Hepatocyte (in vitro differentiated cells): Measurements from ENCODE around the gene CYP2A6.
"Not testable (repeated sequence)": the region's sequence is repeated elsewhere in the genome, so short reads cannot be mapped to it uniquely, and the experiment has no call there.

Experiments used
- EZH2 ChIP-seq: fragments of 200-600 bp; sonication (generic); IDR thresholded peaks from 2 replicates; pipeline ENCODE4 v1.6.1; 2016; ENCODE audit warnings: antibody characterized with exemption, mild to moderate bottlenecking, borderline replicate concordance
- EZH2phosphoT487 ChIP-seq: fragments of 200-600 bp; sonication (generic); IDR thresholded peaks from one replicate; pipeline ENCODE4 v1.6.1; 2018; ENCODE audit warnings: antibody characterized with exemption, mild to moderate bottlenecking, low read depth, moderate library complexity; ENCODE audit not compliant: unreplicated experiment, severe bottlenecking
- TF ChIP-seq, protein P1 (sequence below): fragments of 200-600 bp; sonication (generic); IDR thresholded peaks from 2 replicates; pipeline ENCODE4 v1.5.1; 2016; ENCODE audit warnings: antibody characterized with exemption, mild to moderate bottlenecking; ENCODE audit not compliant: poor library complexity

DNA sequence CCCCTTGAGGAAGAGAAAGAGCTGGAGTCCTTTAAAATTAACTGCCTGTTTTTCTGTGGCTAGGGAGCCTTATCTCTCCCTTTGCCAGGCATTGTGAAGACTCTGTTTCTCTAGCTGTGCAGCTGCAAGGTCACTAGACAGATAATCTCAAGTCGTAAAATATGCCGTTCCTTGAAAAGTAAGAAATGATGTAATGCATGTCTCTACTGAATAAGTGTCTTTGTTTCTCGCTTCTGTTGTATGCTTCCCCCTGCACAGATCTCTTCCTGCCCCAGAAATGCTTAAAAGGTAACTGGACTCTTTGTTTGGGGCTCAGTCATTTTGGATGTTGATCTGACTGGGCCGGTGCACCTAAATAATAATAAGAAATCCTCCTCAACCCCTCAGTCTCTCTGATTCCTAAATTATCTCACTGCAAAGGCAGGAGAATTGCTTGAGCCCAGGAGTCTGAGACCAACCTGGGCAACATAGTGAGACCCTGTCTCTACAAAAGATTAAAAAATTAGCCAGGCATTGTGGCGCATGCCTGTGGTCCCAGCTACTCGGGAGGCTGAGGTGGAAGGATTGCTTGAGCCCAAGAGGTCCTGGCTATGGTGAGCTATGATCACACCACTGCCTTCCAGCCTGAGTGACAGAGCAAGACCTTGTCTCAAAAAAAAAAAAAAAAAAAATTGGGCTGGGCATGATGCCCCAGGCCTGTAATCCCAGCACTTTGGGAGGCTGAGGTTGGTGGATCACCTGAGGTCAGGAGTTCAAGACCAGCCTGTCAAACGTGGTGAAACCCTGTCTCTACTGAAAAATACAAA is 16.3 kb downstream of the CYP2A6 start:
- TF ChIP-seq, protein P1, sequence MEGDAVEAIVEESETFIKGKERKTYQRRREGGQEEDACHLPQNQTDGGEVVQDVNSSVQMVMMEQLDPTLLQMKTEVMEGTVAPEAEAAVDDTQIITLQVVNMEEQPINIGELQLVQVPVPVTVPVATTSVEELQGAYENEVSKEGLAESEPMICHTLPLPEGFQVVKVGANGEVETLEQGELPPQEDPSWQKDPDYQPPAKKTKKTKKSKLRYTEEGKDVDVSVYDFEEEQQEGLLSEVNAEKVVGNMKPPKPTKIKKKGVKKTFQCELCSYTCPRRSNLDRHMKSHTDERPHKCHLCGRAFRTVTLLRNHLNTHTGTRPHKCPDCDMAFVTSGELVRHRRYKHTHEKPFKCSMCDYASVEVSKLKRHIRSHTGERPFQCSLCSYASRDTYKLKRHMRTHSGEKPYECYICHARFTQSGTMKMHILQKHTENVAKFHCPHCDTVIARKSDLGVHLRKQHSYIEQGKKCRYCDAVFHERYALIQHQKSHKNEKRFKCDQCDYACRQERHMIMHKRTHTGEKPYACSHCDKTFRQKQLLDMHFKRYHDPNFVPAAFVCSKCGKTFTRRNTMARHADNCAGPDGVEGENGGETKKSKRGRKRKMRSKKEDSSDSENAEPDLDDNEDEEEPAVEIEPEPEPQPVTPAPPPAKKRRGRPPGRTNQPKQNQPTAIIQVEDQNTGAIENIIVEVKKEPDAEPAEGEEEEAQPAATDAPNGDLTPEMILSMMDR, result not testable (repeated sequence)
- TF ChIP-seq EZH2, EZH2phosphoT487: not testable (repeated sequence)
